Neuronal stem cell (in vitro differentiated cells): Measurements from ENCODE around the gene LRRC27.

ENCODE experiments used
- DNase-seq: peaks from one replicate; pipeline ENCODE4 v3.0.0-alpha.2; 2013; ENCODE audit warnings: low spot score
- H2AFZ ChIP-seq: one replicate; pipeline ENCODE4 v1.6.1; 2013; ENCODE audit warnings: mild to moderate bottlenecking, low read length, inconsistent platforms
- H2AK5ac ChIP-seq: 2 replicates; pipeline ENCODE4 v1.6.1; 2013; ENCODE audit warnings: low read depth, mild to moderate bottlenecking, inconsistent platforms, low read length, moderate library complexity, mixed read lengths
- H2BK120ac ChIP-seq: 2 replicates; pipeline ENCODE4 v1.6.1; 2013; ENCODE audit warnings: low read depth, mild to moderate bottlenecking, inconsistent platforms, low read length, moderate library complexity, mixed read lengths
- H2BK12ac ChIP-seq: one replicate; pipeline ENCODE4 v1.6.1; 2013; ENCODE audit warnings: low read length, inconsistent platforms
- H2BK15ac ChIP-seq: 2 replicates; pipeline ENCODE4 v1.6.1; 2013; ENCODE audit warnings: mild to moderate bottlenecking, low read length, inconsistent platforms, mixed read lengths
- H2BK5ac ChIP-seq: one replicate; pipeline ENCODE4 v1.6.1; 2013; ENCODE audit warnings: inconsistent platforms, mild to moderate bottlenecking, low read length, moderate library complexity
- H3K14ac ChIP-seq: one replicate; pipeline ENCODE4 v1.6.1; 2013; ENCODE audit warnings: low read length, inconsistent platforms
- H3K18ac ChIP-seq: 2 replicates; pipeline ENCODE4 v1.6.1; 2013; ENCODE audit warnings: low read length, inconsistent platforms
- H3K23ac ChIP-seq: 2 replicates; pipeline ENCODE4 v1.6.1; 2013; ENCODE audit warnings: low read depth, mild to moderate bottlenecking, mixed read lengths, low read length, inconsistent platforms; ENCODE audit not compliant: poor library complexity
- H3K27ac ChIP-seq: replicated peaks from 3 replicates; pipeline ENCODE4 v1.5.1; 2013; ENCODE audit warnings: low read length, inconsistent platforms
- H3K27me3 ChIP-seq, 3 experiments: 2 replicates each; pipeline ENCODE4 v1.6.1; 2013; ENCODE audit warnings: low read length in 3 of 3, mild to moderate bottlenecking in 2 of 3, inconsistent platforms in 1 of 3, low read depth in 1 of 3, mixed read lengths in 1 of 3, moderate library complexity in 1 of 3; ENCODE audit not compliant: control insufficient read depth in 3 of 3, insufficient read depth in 3 of 3
- H3K36me3 ChIP-seq, 2 donors: replicated peaks in 1 of 2; 2 replicates each; pipeline ENCODE4 v1.6.1; 2013; ENCODE audit warnings: low read length in 2 of 2; ENCODE audit not compliant: control insufficient read depth in 2 of 2, insufficient read depth in 2 of 2
- H3K4ac ChIP-seq: 2 replicates; pipeline ENCODE4 v1.6.1; 2013; ENCODE audit warnings: inconsistent platforms, mild to moderate bottlenecking, low read length, moderate library complexity
- H3K4me1 ChIP-seq, 2 donors: 1 replicate in 1 of 2; 2 replicates in 1 of 2; pipeline ENCODE4 v1.6.1; 2013; ENCODE audit warnings: low read length in 2 of 2, low read depth in 1 of 2; ENCODE audit not compliant: control insufficient read depth in 2 of 2, insufficient read depth in 1 of 2
- H3K4me2 ChIP-seq: one replicate; pipeline ENCODE4 v1.6.1; 2013; ENCODE audit warnings: mild to moderate bottlenecking, low read length, inconsistent platforms; ENCODE audit not compliant: insufficient read depth, poor library complexity, severe bottlenecking
- H3K4me3 ChIP-seq, 2 donors: 2 replicates each; pipeline ENCODE4 v1.5.1; 2013; ENCODE audit warnings: low read length in 2 of 2, mild to moderate bottlenecking in 2 of 2, inconsistent platforms in 1 of 2, moderate library complexity in 1 of 2
- H3K79me1 ChIP-seq: one replicate; pipeline ENCODE4 v1.6.1; 2013; ENCODE audit warnings: low read depth, mild to moderate bottlenecking, inconsistent platforms, low read length, moderate library complexity
- H3K9ac ChIP-seq: one replicate; pipeline ENCODE4 v1.6.1; 2013; ENCODE audit warnings: mild to moderate bottlenecking, low read depth, low read length, inconsistent platforms; ENCODE audit not compliant: poor library complexity
- H3K9me3 ChIP-seq, 2 donors: replicated peaks in 1 of 2; 2 replicates each; pipeline versions ENCODE3 to v1.6.1; 2013; ENCODE audit warnings: low read length in 2 of 2, mild to moderate bottlenecking in 2 of 2, inconsistent platforms in 1 of 2, low read depth in 1 of 2, mixed read lengths in 1 of 2, moderate library complexity in 1 of 2; ENCODE audit not compliant: control insufficient read depth in 2 of 2, insufficient read depth in 1 of 2
- H4K8ac ChIP-seq: one replicate; pipeline ENCODE4 v1.6.1; 2013; ENCODE audit warnings: low read depth, mild to moderate bottlenecking, inconsistent platforms, low read length, moderate library complexity
- H4K91ac ChIP-seq: one replicate; pipeline ENCODE4 v1.6.1; 2013; ENCODE audit warnings: low read length, low read depth, mild to moderate bottlenecking, inconsistent platforms; ENCODE audit not compliant: poor library complexity
- WGBS, 2 donors: extraction: QIAGEN DNeasy Blood & Tissue Kit; methylation state at CpG; one replicate each; pipeline ENCODE4 v1.1.7; 2013; ENCODE audit warnings: missing lambda C conversion rate in 2 of 2, mixed read lengths in 1 of 2; ENCODE audit not compliant: insufficient read length in 2 of 2, insufficient replicate concordance in 1 of 2; ENCODE audit errors: extremely low coverage in 2 of 2; 5-methylcytosine and 5-hydroxymethylcytosine counted together

Gene LRRC27

GRCh38 chr10:132339276-132339675 lies 7.3 kb downstream of the LRRC27 start:
- H2AK5ac ChIP-seq: no peak overlapping the region
- H3K23ac ChIP-seq: no peak overlapping the region
- H3K9ac ChIP-seq: no peak overlapping the region
- no peak overlapping the region for H2BK120ac ChIP-seq
- H2AFZ ChIP-seq: no peak overlapping the region
- peaks cover 5 to 10% of the 10 kb centered on the region in 2 donors for H3K9me3 ChIP-seq
- H3K18ac ChIP-seq: no peak overlapping the region
- H3K4me2 ChIP-seq: no peak overlapping the region
- no peak overlapping the region for H4K8ac ChIP-seq
- H2BK12ac ChIP-seq: no peak overlapping the region
- H3K36me3 ChIP-seq: peaks cover 4 to 50% of the 10 kb centered on the region in 2 donors
- no peak overlapping the region for H3K14ac ChIP-seq
- H3K4ac ChIP-seq: no peak overlapping the region
- no peak overlapping the region for H2BK15ac ChIP-seq
- H3K4me3 ChIP-seq: no peak overlapping the region
- H2BK5ac ChIP-seq: no peak overlapping the region
- H3K27ac ChIP-seq: no peak overlapping the region
- peaks cover 6 to 15% of the 10 kb centered on the region in 2 donors for H3K4me1 ChIP-seq
- no peaks in the 10 kb centered on the region for H3K27me3 ChIP-seq
- H3K79me1 ChIP-seq: no peaks in the 10 kb centered on the region
- WGBS, 2 donors: no CpG with 5 or more reads among the region's 11 CpGs
- no peak overlapping the region for H4K91ac ChIP-seq
- DNase-seq: no peak

GRCh38 chr10:132341017-132341416 lies 9.0 kb downstream of the LRRC27 start:
- peak overlapping the region; percentile 46 for H3K9ac ChIP-seq
- no peak overlapping the region for H2BK120ac ChIP-seq
- H4K91ac ChIP-seq: no peak overlapping the region
- peaks cover 6 to 13% of the 10 kb centered on the region in 2 donors for H3K4me1 ChIP-seq
- no peak overlapping the region for H3K18ac ChIP-seq
- no peak for DNase-seq
- H2AFZ ChIP-seq: no peak overlapping the region
- no peaks in the 10 kb centered on the region for H3K27me3 ChIP-seq
- no peak overlapping the region for H3K4ac ChIP-seq
- H4K8ac ChIP-seq: no peak overlapping the region
- no peak overlapping the region for H2AK5ac ChIP-seq
- H2BK12ac ChIP-seq: no peak overlapping the region
- WGBS, 2 donors: no CpG with 5 or more reads among the region's 6 CpGs
- H2BK15ac ChIP-seq: no peak overlapping the region
- H3K14ac ChIP-seq: no peak overlapping the region
- H3K27ac ChIP-seq: no peak overlapping the region
- H3K4me3 ChIP-seq: no peak overlapping the region
- H3K4me2 ChIP-seq: no peak overlapping the region
- H3K79me1 ChIP-seq: no peaks in the 10 kb centered on the region
- H3K23ac ChIP-seq: no peak overlapping the region
- peaks cover 8 to 67% of the 10 kb centered on the region in 2 donors for H3K36me3 ChIP-seq
- H2BK5ac ChIP-seq: no peak overlapping the region
- peaks cover 5 to 10% of the 10 kb centered on the region in 2 donors for H3K9me3 ChIP-seq

- Histone ChIP-seq H2AFZ (no peak overlapping the region), H3K36me3 (peaks cover 5 to 71% of the 10 kb centered on the region in 2 donors), H4K91ac (no peak overlapping the region), H2BK15ac (no peak overlapping the region), H3K4me2 (no peak overlapping the region), H3K4ac (no peak overlapping the region), H2BK12ac (no peak overlapping the region), H3K4me1 (peaks cover 2 to 6% of the 10 kb centered on the region in 2 donors), H3K9me3 (peaks cover 4 to 10% of the 10 kb centered on the region in 2 donors), H2BK5ac (no peak overlapping the region), H2AK5ac (no peak overlapping the region), H2BK120ac (no peak overlapping the region), H3K4me3 (no peak overlapping the region), H3K27ac (no peak overlapping the region), H3K9ac (no peak overlapping the region), H3K79me1 (no peaks in the 10 kb centered on the region), H3K18ac (no peak overlapping the region), H4K8ac (no peak overlapping the region), H3K27me3 (no peaks in the 10 kb centered on the region), H3K23ac (no peak overlapping the region), H3K14ac (no peak overlapping the region)
- no peak for DNase-seq
- no CpG with 5 or more reads among the region's 4 CpGs for WGBS, 2 donors
These were observed 9.8 kb downstream of the LRRC27 start for GRCh38 chr10:132341781-132342180.

- Histone ChIP-seq H3K27me3 (no peaks in the 10 kb centered on the region), H3K14ac (no peak overlapping the region), H3K4ac (no peak overlapping the region), H2AFZ (no peak overlapping the region), H3K4me3 (no peak overlapping the region), H3K79me1 (no peaks in the 10 kb centered on the region), H3K18ac (no peak overlapping the region), H3K9ac (no peak overlapping the region), H3K23ac (no peak overlapping the region), H3K4me1 (peaks cover 0 to 3% of the 10 kb centered on the region in 2 donors), H3K27ac (no peak overlapping the region), H2AK5ac (no peak overlapping the region), H3K36me3 (peaks cover 5 to 76% of the 10 kb centered on the region in 2 donors), H2BK120ac (no peak overlapping the region), H2BK15ac (no peak overlapping the region), H2BK12ac (no peak overlapping the region), H2BK5ac (no peak overlapping the region), H3K4me2 (no peak overlapping the region), H4K8ac (no peak overlapping the region), H3K9me3 (peaks cover 4 to 10% of the 10 kb centered on the region in 2 donors), H4K91ac (no peak overlapping the region)
- WGBS, 2 donors: no CpG with 5 or more reads among the region's 7 CpGs
- DNase-seq: no peak
These were observed 10.6 kb downstream of the LRRC27 start for GRCh38 chr10:132342553-132342952.
